Right lobe of liver (tissue), 6 donors: Measurements from ENCODE around the gene ADAMTSL5. TPM values are rescaled to one million over a fixed set of nuclear protein-coding genes. Genes with fewer than 3 reads are reported as not detected.
A peak's percentile ranks its signal among the peaks of the same experiment; 100 is the strongest.

Experiments
- ATAC-seq, 4 donors: fragments of 200-7000 bp; cut with Tn5 transposase; one replicate each; pipeline ENCODE4 v1.9.1; 2020; ENCODE audit warnings: mild to moderate bottlenecking in 4 of 4, moderate library complexity in 4 of 4
- DNase-seq, 3 donors: peaks; one replicate each; pipeline ENCODE4 v3.0.0-alpha.2; 2020
- H3K27ac ChIP-seq, 3 donors: fragments of 200-600 bp; one replicate each; pipeline ENCODE4 v1.8.0; 2022
- H3K27me3 ChIP-seq, 2 donors: fragments of 200-600 bp; one replicate each; pipeline ENCODE4 v1.8.0; 2022
- H3K36me3 ChIP-seq, 4 donors: fragments of 200-600 bp; sonication (generic) in 1 of 4; one replicate each; pipeline versions ENCODE4 v1.5.1 to v1.8.0; 2017 to 2022; ENCODE audit warnings: control low read depth in 1 of 4
- H3K4me1 ChIP-seq, 4 donors: fragments of 200-600 bp; sonication (generic) in 1 of 4; one replicate each; pipeline versions ENCODE4 v1.5.1 to v1.8.0; 2017 to 2022; ENCODE audit warnings: control low read depth in 1 of 4
- H3K4me3 ChIP-seq, 3 donors: fragments of 200-600 bp; one replicate each; pipeline ENCODE4 v1.8.0; 2022
- H3K9me3 ChIP-seq, 4 donors: fragments of 200-600 bp; sonication (generic) in 1 of 4; one replicate each; pipeline versions ENCODE4 v1.5.1 to v1.8.0; 2017 to 2022; ENCODE audit warnings: control low read depth in 1 of 4
- POLR2A ChIP-seq: fragments of 450-650 bp; IDR thresholded peaks from one replicate; pipeline ENCODE4 v1.6.1; 2017; ENCODE audit warnings: antibody characterized with exemption, mild to moderate bottlenecking
- WGBS: methylation state at CpG from one replicate; pipeline ENCODE4 v1.1.6; 2018; ENCODE audit warnings: low coverage, low lambda C conversion rate; ENCODE audit not compliant: insufficient coverage; ENCODE audit errors: missing lambda C conversion rate; 5-methylcytosine and 5-hydroxymethylcytosine counted together
- intact Hi-C, 2 donors: fragments of 100-400 bp; cut with DNase I; formaldehyde crosslinking; loops; one replicate each; pipeline versions ENCODE4 v1.11.2 to v1.14.1; 2022
- total RNA-seq, 6 experiments: library from RNA; depleted of rRNA in 2 of 6; stranded (reverse); fragments of >200 nt in 2 of 6; fragmentation: NEBNext Ultra II Directional in 3 of 6; extraction: Animal tissue kit (Norgen Biotek cat#: 25700) in 3 of 6; gene quantifications; one replicate each; pipeline versions ENCODE4 v1.1.0 to v1.2.4, GENCODE V29; 2016 to 2023
- TF ChIP-seq, protein P1 (sequence below), 4 donors: fragments of 200-600 bp in 3 of 4; fragments of 450-650 bp in 1 of 4; IDR thresholded peaks; one replicate each; pipeline versions ENCODE4 v1.5.1 to v1.8.0; 2016 to 2022; ENCODE audit warnings: antibody characterized with exemption in 4 of 4, mild to moderate bottlenecking in 2 of 4
- donor health status: DM: no; HTN: yes; CAD: no.
- donor health status: DM: no; HTN: no; CAD: no.
- donor health status: DM: no; HTN: no; CAD: no.
- donor health status: DM: no; HTN: yes; CAD: no.
- donor health status: DM: no; HTN: yes; CAD: no.

ADAMTSL5 gene
- total RNA-seq, 6 experiments from 2014 or later = 1.8 to 6.9 (median 4.5) TPM

DNA sequence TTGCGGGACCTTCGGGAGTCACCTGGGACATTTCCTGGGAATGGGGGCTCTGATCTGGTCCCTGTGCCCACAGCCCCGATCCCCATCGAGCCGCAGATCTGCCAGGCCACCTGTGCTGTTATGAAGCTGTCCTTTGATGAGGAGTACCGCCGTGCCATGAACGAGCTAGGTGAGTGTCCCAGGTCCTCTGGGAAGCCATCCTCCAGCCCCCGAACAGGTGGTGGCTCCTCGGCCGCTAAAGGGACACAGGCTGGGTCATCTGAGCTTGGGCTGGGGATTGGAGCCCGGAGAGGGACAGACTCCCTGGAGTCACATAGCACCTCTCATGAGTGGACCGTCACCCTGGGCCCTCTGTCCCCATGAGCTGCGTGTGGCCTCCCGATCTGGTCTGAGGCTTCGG is 54.9 kb downstream of the ADAMTSL5 start:
- TF ChIP-seq POLR2A = no peak
- H3K9me3 ChIP-seq = no peaks in the 10 kb centered on the region
- no peaks in the 10 kb centered on the region for H3K36me3 ChIP-seq
- H3K4me3 ChIP-seq = no peak overlapping the region
- no peak overlapping the region for H3K27ac ChIP-seq
- no peak for DNase-seq
- H3K4me1 ChIP-seq = no peaks in the 10 kb centered on the region
- H3K27me3 ChIP-seq = peaks cover 0 to 18% of the 10 kb centered on the region in 2 donors
- ATAC-seq = no peak
- intact Hi-C loops = loop anchor here in 1 of 2 donors (10.0 kb wide), 1 partner anchor 57 kb away; the partner anchor contains the start of gene ADAMTSL5
- WGBS = 89% methylated on average over 3 of the region's 16 CpGs

- intact Hi-C loops = loop anchor here in 1 of 2 donors (10.0 kb wide), 1 partner anchor 58 kb away; the partner anchor contains the start of gene ADAMTSL5
- no peak overlapping the region for H3K27ac ChIP-seq
- TF ChIP-seq, protein P1, sequence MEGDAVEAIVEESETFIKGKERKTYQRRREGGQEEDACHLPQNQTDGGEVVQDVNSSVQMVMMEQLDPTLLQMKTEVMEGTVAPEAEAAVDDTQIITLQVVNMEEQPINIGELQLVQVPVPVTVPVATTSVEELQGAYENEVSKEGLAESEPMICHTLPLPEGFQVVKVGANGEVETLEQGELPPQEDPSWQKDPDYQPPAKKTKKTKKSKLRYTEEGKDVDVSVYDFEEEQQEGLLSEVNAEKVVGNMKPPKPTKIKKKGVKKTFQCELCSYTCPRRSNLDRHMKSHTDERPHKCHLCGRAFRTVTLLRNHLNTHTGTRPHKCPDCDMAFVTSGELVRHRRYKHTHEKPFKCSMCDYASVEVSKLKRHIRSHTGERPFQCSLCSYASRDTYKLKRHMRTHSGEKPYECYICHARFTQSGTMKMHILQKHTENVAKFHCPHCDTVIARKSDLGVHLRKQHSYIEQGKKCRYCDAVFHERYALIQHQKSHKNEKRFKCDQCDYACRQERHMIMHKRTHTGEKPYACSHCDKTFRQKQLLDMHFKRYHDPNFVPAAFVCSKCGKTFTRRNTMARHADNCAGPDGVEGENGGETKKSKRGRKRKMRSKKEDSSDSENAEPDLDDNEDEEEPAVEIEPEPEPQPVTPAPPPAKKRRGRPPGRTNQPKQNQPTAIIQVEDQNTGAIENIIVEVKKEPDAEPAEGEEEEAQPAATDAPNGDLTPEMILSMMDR (IDR thresholded peaks at IDR 0.05) = no peak
- TF ChIP-seq POLR2A = no peak
- no peaks in the 10 kb centered on the region for H3K4me1 ChIP-seq
- WGBS = 18% methylated on average over 14 of the region's 48 CpGs
- no peak overlapping the region for H3K4me3 ChIP-seq
- no peaks in the 10 kb centered on the region for H3K36me3 ChIP-seq
- ATAC-seq (peak in 1 of 4 donors; percentile 6), DNase-seq (no peak)
- peaks cover 0 to 18% of the 10 kb centered on the region in 2 donors for H3K27me3 ChIP-seq
- H3K9me3 ChIP-seq = no peaks in the 10 kb centered on the region
Measured at GRCh38 chr19:1457031-1457739, 55.6 kb downstream of the ADAMTSL5 start.

DNA sequence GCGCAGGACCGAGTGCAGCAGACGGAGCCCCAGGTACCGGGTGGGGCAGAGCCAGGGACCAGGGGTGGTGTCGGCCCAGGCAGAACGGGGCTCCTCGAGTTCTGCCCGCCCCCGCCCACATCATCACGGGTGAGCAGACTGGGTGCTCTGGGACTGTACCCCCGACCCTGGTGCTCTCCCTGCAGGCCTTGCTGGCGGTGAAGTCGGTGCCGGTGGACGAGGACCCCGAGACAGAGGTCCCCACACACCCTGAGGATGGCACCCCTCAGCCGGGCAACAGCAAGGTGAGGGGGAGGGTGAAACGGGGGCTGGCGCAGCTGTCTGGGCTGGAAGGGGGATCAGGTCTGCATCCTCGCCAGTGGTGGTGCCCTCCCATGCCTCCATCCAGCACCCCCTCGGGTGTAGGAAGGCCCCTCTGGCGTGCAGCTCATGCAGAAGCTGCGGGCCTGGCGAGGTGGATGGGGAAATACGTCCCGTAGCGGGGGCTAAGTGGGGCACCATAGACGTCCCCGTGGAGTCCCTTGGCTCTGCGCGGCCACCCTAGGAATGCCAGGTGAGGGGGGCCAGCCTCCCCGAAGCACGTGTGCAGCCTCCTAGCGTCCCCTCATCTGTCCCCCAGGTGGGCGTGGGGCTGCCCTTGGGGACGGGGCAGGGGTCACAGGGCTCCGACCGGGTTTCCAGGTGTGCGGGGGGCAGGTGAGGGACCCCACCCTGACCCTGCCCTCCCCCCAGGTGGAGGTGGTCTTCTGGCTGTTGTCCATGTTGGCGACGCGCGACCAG is 56.5 kb downstream of the ADAMTSL5 start:
- H3K4me3 ChIP-seq = no peak overlapping the region
- H3K9me3 ChIP-seq = no peaks in the 10 kb centered on the region
- intact Hi-C loops = loop anchor here in 1 of 2 donors (10.0 kb wide), 1 partner anchor 58 kb away; the partner anchor contains the start of gene ADAMTSL5
- no CpG with 5 or more reads among the region's 43 CpGs for WGBS
- no peaks in the 10 kb centered on the region for H3K4me1 ChIP-seq
- H3K27ac ChIP-seq = no peak overlapping the region
- ATAC-seq = no peak
- TF ChIP-seq POLR2A = no peak
- TF ChIP-seq, protein P1 (IDR thresholded peaks at IDR 0.05) = no peak
- no peaks in the 10 kb centered on the region for H3K36me3 ChIP-seq
- DNase-seq = no peak
- peaks cover 0 to 21% of the 10 kb centered on the region in 2 donors for H3K27me3 ChIP-seq

- ATAC-seq (peak; percentile 58 to 69 (median 62)), DNase-seq (peak in 1 of 3 donors; percentile 59)
- H3K4me3 ChIP-seq = no peak overlapping the region
- peaks cover 0 to 24% of the 10 kb centered on the region in 2 donors for H3K27me3 ChIP-seq
- H3K27ac ChIP-seq = no peak overlapping the region
- no peaks in the 10 kb centered on the region for H3K36me3 ChIP-seq
- intact Hi-C loops = loop anchor here in 1 of 2 donors (10.0 kb wide), 1 partner anchor 59 kb away; the partner anchor contains the start of gene ADAMTSL5
- WGBS = 2% methylated on average over 26 of the region's 42 CpGs
- no peaks in the 10 kb centered on the region for H3K9me3 ChIP-seq
- TF ChIP-seq POLR2A = no peak
- TF ChIP-seq, protein P1 (IDR thresholded peaks at IDR 0.05) = no peak
- H3K4me1 ChIP-seq = no peaks in the 10 kb centered on the region
Measured at GRCh38 chr19:1455336-1456120, 57.3 kb downstream of the ADAMTSL5 start.

Other genes with a start within 250 kb of the ADAMTSL5 start
- 100 to 1,000 TPM in 2 of 6 experiments, 10 to 100 TPM in 4; 69.2 to 111 (median 89.5) TPM for gene CIRBP, start 243.7 kb downstream of the ADAMTSL5 start, total RNA-seq
- 100 to 1,000 TPM in 1 of 6 experiments, 10 to 100 TPM in 5; 34.0 to 103 (median 43.8) TPM for gene FAM174C, start 237.5 kb downstream of the ADAMTSL5 start, total RNA-seq
- gene EFNA2, start 227.1 kb downstream of the ADAMTSL5 start, total RNA-seq = 10 to 100 TPM in 1 of 6 experiments, 1 to 10 TPM in 5; 4.2 to 10.3 (median 5.6) TPM
- gene NDUFS7, start 129.1 kb downstream of the ADAMTSL5 start, total RNA-seq = 100 to 1,000 TPM in 2 of 6 experiments, 10 to 100 TPM in 4; 70.1 to 210 (median 85.0) TPM
- gene GAMT, start 111.5 kb downstream of the ADAMTSL5 start, total RNA-seq = 100 to 1,000 TPM; 151 to 380 (median 221) TPM
- 10 to 100 TPM; 22.3 to 50.9 (median 42.2) TPM for gene DAZAP1, start 105.4 kb downstream of the ADAMTSL5 start, total RNA-seq
- gene RPS15, start 74.6 kb downstream of the ADAMTSL5 start, total RNA-seq = 1,000 to 10,000 TPM in 2 of 6 experiments, 100 to 1,000 TPM in 4; 334 to 1,615 (median 355) TPM
- gene APC2, start 62.9 kb downstream of the ADAMTSL5 start, total RNA-seq = under 1 TPM in 3 of 6 experiments, not detected in 3; 0.06 to 0.13 (median 0.06) TPM
- gene C19orf25, start 33.8 kb downstream of the ADAMTSL5 start, total RNA-seq = 10 to 100 TPM; 12.2 to 32.7 (median 15.3) TPM
- 1 to 10 TPM; 2.0 to 8.0 (median 3.6) TPM for gene PCSK4, start 22.7 kb downstream of the ADAMTSL5 start, total RNA-seq
- 100 to 1,000 TPM; 113 to 218 (median 177) TPM for gene REEP6, start 21.8 kb downstream of the ADAMTSL5 start, total RNA-seq
- not detected for gene PLK5, start 11.1 kb upstream of the ADAMTSL5 start, total RNA-seq
- 10 to 100 TPM in 3 of 6 experiments, 1 to 10 TPM in 3; 6.7 to 16.6 (median 10.3) TPM for gene MEX3D, start 55.3 kb upstream of the ADAMTSL5 start, total RNA-seq
- gene MBD3, start 79.8 kb upstream of the ADAMTSL5 start, total RNA-seq = 10 to 100 TPM; 27.3 to 72.1 (median 30.1) TPM
- 100 to 1,000 TPM in 4 of 6 experiments, 10 to 100 TPM in 2; 59.6 to 202 (median 172) TPM for gene UQCR11, start 92.4 kb upstream of the ADAMTSL5 start, total RNA-seq
- 10 to 100 TPM; 11.0 to 30.1 (median 15.9) TPM for gene TCF3, start 139.6 kb upstream of the ADAMTSL5 start, total RNA-seq
- gene ONECUT3, start 240.5 kb upstream of the ADAMTSL5 start, total RNA-seq = not detected